ENCODE results near the gene SEC22C. TPM values are rescaled to one million over a fixed set of nuclear protein-coding genes. Genes with fewer than 3 reads are reported as not detected.

Gene SEC22C
- polyA plus RNA-seq, 1 donor (not counting 4 experiments of a cell fraction or from before 2014, with no cell fraction given), result 58.4 TPM

DNA sequence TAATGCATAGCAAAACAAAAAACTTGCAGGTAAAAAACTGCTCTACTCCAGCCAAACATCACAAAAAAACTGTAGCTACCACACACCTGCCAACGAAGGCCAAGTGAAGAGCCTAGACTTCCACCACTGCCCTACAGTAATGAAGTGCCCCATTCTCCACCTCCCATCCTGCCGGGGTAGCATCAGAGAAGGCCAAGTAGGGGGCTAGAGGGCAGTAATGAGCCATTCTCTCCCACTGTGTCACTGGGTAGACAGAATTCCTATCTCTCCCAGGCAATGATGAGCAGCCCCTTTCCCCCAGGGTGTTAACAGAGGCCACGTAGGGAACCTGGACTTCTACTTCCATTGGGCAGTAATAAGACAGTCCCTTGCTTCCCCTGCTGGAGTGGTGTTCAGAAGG is 9.5 kb downstream of the SEC22C start:
- Histone ChIP-seq H3K9me3 (ENCODE audit: control insufficient read depth, low read depth, low read length) (no peaks in the 10 kb centered on the region), H3K9ac (ENCODE audit: control insufficient read depth, extremely low read depth, insufficient read depth, low read length) (no peak overlapping the region), H3K4me1 (ENCODE audit: control insufficient read depth, extremely low read depth, insufficient read depth, low read length) (no peaks in the 10 kb centered on the region), H3K4me3 (ENCODE audit: control insufficient read depth in 2 of 3, extremely low read depth in 1 of 3, insufficient read depth in 2 of 3, low read depth in 1 of 3, low read length in 3 of 3) (no peak overlapping the region), H3K9me1 (ENCODE audit: control insufficient read depth, extremely low read depth, insufficient read depth, low read length) (no peaks in the 10 kb centered on the region), H3K27ac (ENCODE audit: control insufficient read depth, insufficient read depth, low read length) (no peak overlapping the region), H3K79me2 (ENCODE audit: control insufficient read depth, insufficient read depth, low read length) (peaks cover 38% of the 10 kb centered on the region), H3K27me3 (ENCODE audit: control insufficient read depth, extremely low read depth, insufficient read depth, low read length) (no peaks in the 10 kb centered on the region), H4K20me1 (ENCODE audit: control insufficient read depth, extremely low read depth, insufficient read depth, low read length) (no peaks in the 10 kb centered on the region), H3K36me3 (ENCODE audit: control insufficient read depth in 2 of 2, extremely low read depth in 1 of 2, insufficient read depth in 2 of 2, low read length in 2 of 2) (peaks cover 4 to 13% of the 10 kb centered on the region in 2 experiments), H2AFZ (ENCODE audit: control insufficient read depth, low read length) (no peak overlapping the region), H3K4me2 (ENCODE audit: control insufficient read depth, extremely low read depth, insufficient read depth, low read depth, low read length) (no peak overlapping the region)
- DNase-seq (ENCODE audit: low read depth, low spot score), result no peak
- TF ChIP-seq EZH2 (IDR thresholded peaks at IDR 0.05; ENCODE audit: low read length), result no peak
- TF ChIP-seq, protein P1, sequence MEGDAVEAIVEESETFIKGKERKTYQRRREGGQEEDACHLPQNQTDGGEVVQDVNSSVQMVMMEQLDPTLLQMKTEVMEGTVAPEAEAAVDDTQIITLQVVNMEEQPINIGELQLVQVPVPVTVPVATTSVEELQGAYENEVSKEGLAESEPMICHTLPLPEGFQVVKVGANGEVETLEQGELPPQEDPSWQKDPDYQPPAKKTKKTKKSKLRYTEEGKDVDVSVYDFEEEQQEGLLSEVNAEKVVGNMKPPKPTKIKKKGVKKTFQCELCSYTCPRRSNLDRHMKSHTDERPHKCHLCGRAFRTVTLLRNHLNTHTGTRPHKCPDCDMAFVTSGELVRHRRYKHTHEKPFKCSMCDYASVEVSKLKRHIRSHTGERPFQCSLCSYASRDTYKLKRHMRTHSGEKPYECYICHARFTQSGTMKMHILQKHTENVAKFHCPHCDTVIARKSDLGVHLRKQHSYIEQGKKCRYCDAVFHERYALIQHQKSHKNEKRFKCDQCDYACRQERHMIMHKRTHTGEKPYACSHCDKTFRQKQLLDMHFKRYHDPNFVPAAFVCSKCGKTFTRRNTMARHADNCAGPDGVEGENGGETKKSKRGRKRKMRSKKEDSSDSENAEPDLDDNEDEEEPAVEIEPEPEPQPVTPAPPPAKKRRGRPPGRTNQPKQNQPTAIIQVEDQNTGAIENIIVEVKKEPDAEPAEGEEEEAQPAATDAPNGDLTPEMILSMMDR (optimal IDR thresholded peaks at IDR 0.05 in 1 of 3, IDR thresholded peaks at IDR 0.05 in 1 of 3, conservative IDR thresholded peaks at IDR 0.05 in 1 of 3; ENCODE audit: extremely low read depth in 1 of 3, insufficient read depth in 2 of 3, low read length in 3 of 3), result peak; percentile 51 to 87 (median 74)
- peak; percentile 79 for FAIRE-seq
- dilution Hi-C loops (cut with MboI; ENCODE audit: extremely low pct_ligation_motif_present, low sequenced_read_pairs), result no loop called here

GRCh38 chr3:42569593-42570142 is 12.1 kb downstream of the SEC22C start:
- TF ChIP-seq, protein P1 (optimal IDR thresholded peaks at IDR 0.05 in 1 of 3, IDR thresholded peaks at IDR 0.05 in 1 of 3, conservative IDR thresholded peaks at IDR 0.05 in 1 of 3; ENCODE audit: extremely low read depth in 1 of 3, insufficient read depth in 2 of 3, low read length in 3 of 3), result no peak
- no peak for TF ChIP-seq EZH2 (IDR thresholded peaks at IDR 0.05; ENCODE audit: low read length)
- no peak overlapping the region for H2AFZ ChIP-seq (ENCODE audit: control insufficient read depth, low read length)
- H3K36me3 ChIP-seq (ENCODE audit: control insufficient read depth in 2 of 2, extremely low read depth in 1 of 2, insufficient read depth in 2 of 2, low read length in 2 of 2), result peaks cover 9 to 15% of the 10 kb centered on the region in 2 experiments
- H3K27ac ChIP-seq (ENCODE audit: control insufficient read depth, insufficient read depth, low read length), result no peak overlapping the region
- H3K27me3 ChIP-seq (ENCODE audit: control insufficient read depth, extremely low read depth, insufficient read depth, low read length), result no peaks in the 10 kb centered on the region
- DNase-seq (ENCODE audit: low read depth, low spot score) (no peak), FAIRE-seq (no peak)
- no peaks in the 10 kb centered on the region for H3K4me1 ChIP-seq (ENCODE audit: control insufficient read depth, extremely low read depth, insufficient read depth, low read length)
- H4K20me1 ChIP-seq (ENCODE audit: control insufficient read depth, extremely low read depth, insufficient read depth, low read length), result no peaks in the 10 kb centered on the region
- no peak overlapping the region for H3K9ac ChIP-seq (ENCODE audit: control insufficient read depth, extremely low read depth, insufficient read depth, low read length)
- no peaks in the 10 kb centered on the region for H3K9me3 ChIP-seq (ENCODE audit: control insufficient read depth, low read depth, low read length)
- no peak overlapping the region for H3K4me2 ChIP-seq (ENCODE audit: control insufficient read depth, extremely low read depth, insufficient read depth, low read depth, low read length)
- peaks cover 18% of the 10 kb centered on the region for H3K79me2 ChIP-seq (ENCODE audit: control insufficient read depth, insufficient read depth, low read length)
- dilution Hi-C loops (cut with MboI; ENCODE audit: extremely low pct_ligation_motif_present, low sequenced_read_pairs), result no loop called here
- H3K9me1 ChIP-seq (ENCODE audit: control insufficient read depth, extremely low read depth, insufficient read depth, low read length), result no peaks in the 10 kb centered on the region
- no peak overlapping the region for H3K4me3 ChIP-seq (ENCODE audit: control insufficient read depth in 2 of 3, extremely low read depth in 1 of 3, insufficient read depth in 2 of 3, low read depth in 1 of 3, low read length in 3 of 3)

All from keratinocyte (primary cell).